Body of pancreas (tissue), 4 donors: ENCODE measurements around the gene RCOR2. TPM values are rescaled to one million over a fixed set of nuclear protein-coding genes. Genes with fewer than 3 reads are reported as not detected.
"Not testable (repeated sequence)": the region's sequence is repeated elsewhere in the genome, so short reads cannot be mapped to it uniquely, and the experiment has no call there.

Experiments used
- ATAC-seq: fragments of 150-250 bp; one replicate; pipeline ENCODE4 v1.9.1; 2016
- DNase-seq, 4 donors: peaks; one replicate each; pipeline ENCODE4 v3.0.0-alpha.2; 2019
- H3K27ac ChIP-seq, 4 donors: fragments of 200-600 bp; sonication (generic); 1 replicate in 3 of 4; 2 replicates in 1 of 4; pipeline versions ENCODE4 v1.5.1 to v1.6.1; 2016 to 2019; ENCODE audit warnings: mild to moderate bottlenecking in 1 of 4, mixed read lengths in 1 of 4, moderate library complexity in 1 of 4
- H3K27me3 ChIP-seq, 2 donors: fragments of 200-600 bp; sonication (generic); one replicate each; pipeline ENCODE4 v1.6.0; 2016; ENCODE audit warnings: mild to moderate bottlenecking in 1 of 2
- H3K36me3 ChIP-seq, 2 donors: fragments of 200-600 bp; sonication (generic); replicated peaks in 1 of 2; 2 replicates each; pipeline ENCODE4 v1.5.1; 2016; ENCODE audit warnings: low read depth in 2 of 2; ENCODE audit not compliant: insufficient read depth in 1 of 2
- H3K4me1 ChIP-seq: fragments of 200-600 bp; sonication (generic); one replicate; pipeline ENCODE4 v1.6.0; 2016
- H3K4me3 ChIP-seq, 2 donors: fragments of 200-600 bp; sonication (generic); 1 replicate in 1 of 2; 2 replicates in 1 of 2; pipeline ENCODE4 v1.5.1; 2016 to 2019
- H3K9me3 ChIP-seq, 3 donors: fragments of 200-600 bp; sonication (generic); 1 replicate in 2 of 3; 2 replicates in 1 of 3; pipeline ENCODE4 v1.5.1; 2016
- POLR2A ChIP-seq, 3 donors: fragments of 450-650 bp; IDR thresholded peaks; one replicate each; pipeline ENCODE4 v1.6.1; 2016; ENCODE audit warnings: antibody characterized with exemption in 3 of 3, mild to moderate bottlenecking in 2 of 3
- WGBS, 2 donors: methylation state at CpG; one replicate each; pipeline ENCODE4 v1.1.5; 2017; 5-methylcytosine and 5-hydroxymethylcytosine counted together
- intact Hi-C: fragments of 100-400 bp; cut with DNase I; formaldehyde crosslinking; loops from one replicate; pipeline ENCODE4 v1.15.1; 2023
- small RNA-seq: library from RNA; depleted of rRNA; stranded (forward); fragments of <200 nt; gene quantifications from one replicate; pipeline ENCODE3, GENCODE V24; 2016
- total RNA-seq, 2 donors: library from RNA; depleted of rRNA; stranded (reverse); fragments of >200 nt; gene quantifications; one replicate each; pipeline ENCODE4 v1.1.0, GENCODE V29; 2016
- TF ChIP-seq, protein P1 (sequence below), 7 experiments: fragments of 450-650 bp in 4 of 7; fragments of 200-600 bp in 3 of 7; sonication (generic) in 3 of 7; IDR thresholded peaks; one replicate each; pipeline ENCODE4 v1.5.1; 2016 to 2019; ENCODE audit warnings: antibody characterized with exemption in 7 of 7

RCOR2 gene
- total RNA-seq, 2 donors from 2014 or later = 0.26 to 0.33 TPM

DNA sequence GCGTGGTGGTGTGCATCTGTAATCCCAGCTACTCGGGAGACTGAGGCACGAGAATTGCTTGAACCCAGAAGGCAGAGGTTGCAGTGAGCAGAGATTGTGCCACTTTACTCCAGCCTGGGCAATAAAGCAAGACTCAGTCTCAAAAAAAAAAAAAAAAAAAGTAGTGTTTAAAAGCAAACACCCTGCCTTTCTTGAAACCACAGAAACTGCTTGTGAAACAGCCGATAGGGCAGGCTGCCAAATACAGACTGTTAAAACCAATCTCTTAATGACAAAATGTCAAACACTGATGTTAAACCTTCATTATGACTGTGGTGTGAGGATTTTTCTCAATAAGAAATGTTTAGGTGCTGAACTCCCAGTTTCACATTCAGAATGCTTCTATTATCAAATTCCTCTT lies 50.8 kb downstream of the RCOR2 start:
- no peaks in the 10 kb centered on the region for H3K9me3 ChIP-seq
- no peaks in the 10 kb centered on the region for H3K27me3 ChIP-seq
- H3K4me3 ChIP-seq = no peak overlapping the region
- no peaks in the 10 kb centered on the region for H3K36me3 ChIP-seq
- H3K4me1 ChIP-seq = peaks cover 71% of the 10 kb centered on the region
- H3K27ac ChIP-seq = peak overlapping the region in 3 of 4 donors; percentile 3 to 34 (median 19)
- ATAC-seq = peak; percentile 45
- TF ChIP-seq POLR2A (IDR thresholded peaks at IDR 0.05) = no peak
- TF ChIP-seq, protein P1, sequence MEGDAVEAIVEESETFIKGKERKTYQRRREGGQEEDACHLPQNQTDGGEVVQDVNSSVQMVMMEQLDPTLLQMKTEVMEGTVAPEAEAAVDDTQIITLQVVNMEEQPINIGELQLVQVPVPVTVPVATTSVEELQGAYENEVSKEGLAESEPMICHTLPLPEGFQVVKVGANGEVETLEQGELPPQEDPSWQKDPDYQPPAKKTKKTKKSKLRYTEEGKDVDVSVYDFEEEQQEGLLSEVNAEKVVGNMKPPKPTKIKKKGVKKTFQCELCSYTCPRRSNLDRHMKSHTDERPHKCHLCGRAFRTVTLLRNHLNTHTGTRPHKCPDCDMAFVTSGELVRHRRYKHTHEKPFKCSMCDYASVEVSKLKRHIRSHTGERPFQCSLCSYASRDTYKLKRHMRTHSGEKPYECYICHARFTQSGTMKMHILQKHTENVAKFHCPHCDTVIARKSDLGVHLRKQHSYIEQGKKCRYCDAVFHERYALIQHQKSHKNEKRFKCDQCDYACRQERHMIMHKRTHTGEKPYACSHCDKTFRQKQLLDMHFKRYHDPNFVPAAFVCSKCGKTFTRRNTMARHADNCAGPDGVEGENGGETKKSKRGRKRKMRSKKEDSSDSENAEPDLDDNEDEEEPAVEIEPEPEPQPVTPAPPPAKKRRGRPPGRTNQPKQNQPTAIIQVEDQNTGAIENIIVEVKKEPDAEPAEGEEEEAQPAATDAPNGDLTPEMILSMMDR (IDR thresholded peaks at IDR 0.05) = no peak
- 15 to 17% methylated on average over 4 of the region's 4 CpGs for WGBS, 2 donors
- peak; percentile 76 to 88 (median 85) for DNase-seq
- intact Hi-C loops = no loop called here

DNA sequence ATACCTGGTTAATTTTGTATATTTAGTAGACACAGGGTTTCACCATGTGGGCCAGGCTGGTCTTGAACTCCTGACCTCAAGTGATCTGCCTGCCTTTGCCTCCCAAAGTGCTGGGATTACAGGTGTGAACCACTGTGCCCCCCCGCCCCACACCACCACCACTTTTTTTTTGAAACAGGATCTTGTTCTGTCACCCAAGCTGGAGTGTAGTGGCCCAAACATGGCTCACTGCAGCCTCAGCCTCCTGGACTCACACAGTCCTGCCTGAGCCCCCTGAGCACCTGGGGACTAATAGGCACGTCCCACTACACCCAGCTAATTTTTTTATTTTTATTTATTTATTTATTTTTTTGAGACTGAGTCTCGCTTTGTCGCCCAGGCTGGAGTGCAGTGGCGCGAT lies 53.3 kb downstream of the RCOR2 start:
- not testable (repeated sequence) for DNase-seq

GRCh38 chr11:63862923-63863322 lies 54.0 kb downstream of the RCOR2 start:
- DNase-seq (peak; percentile 55 to 78 (median 78)), ATAC-seq (peak; percentile 79)
- H3K4me3 ChIP-seq = no peak overlapping the region
- intact Hi-C loops = no loop called here
- TF ChIP-seq, protein P1 (IDR thresholded peaks at IDR 0.05) = no peak
- no peak for TF ChIP-seq POLR2A (IDR thresholded peaks at IDR 0.05)
- H3K36me3 ChIP-seq = no peaks in the 10 kb centered on the region
- 6 to 7% methylated on average over 4 of the region's 4 CpGs for WGBS, 2 donors
- H3K27me3 ChIP-seq = no peaks in the 10 kb centered on the region
- H3K9me3 ChIP-seq = no peaks in the 10 kb centered on the region
- peak overlapping the region in 3 of 4 donors; percentile 22 to 59 (median 47) for H3K27ac ChIP-seq
- peaks cover 56% of the 10 kb centered on the region for H3K4me1 ChIP-seq

More for the DNA sequence above, 53.3 kb downstream of the RCOR2 start:
- Histone ChIP-seq H3K27ac (peak overlapping the region in 2 of 4 donors; percentile 22 to 33), H3K4me1 (peaks cover 54% of the 10 kb centered on the region)
- H3K36me3 ChIP-seq, H3K9me3 ChIP-seq, intact Hi-C loops, ATAC-seq, H3K4me3 ChIP-seq, H3K27me3 ChIP-seq: not testable (repeated sequence)
- 90 to 94% methylated on average over 6 of the region's 6 CpGs for WGBS, 2 donors

Small RNA genes lying within 50 kb of the gene (small RNA-seq; reads per million reads assigned to genes)
- gene RNU6-1306P = not detected

Other genes with a start within 250 kb of the RCOR2 start
- 10 to 100 TPM; 17.8 to 32.7 TPM for gene ATL3, start 245.8 kb downstream of the RCOR2 start, total RNA-seq
- gene RTN3, start 235.7 kb downstream of the RCOR2 start, total RNA-seq = 10 to 100 TPM; 62.8 to 63.6 TPM
- gene ZFTA, start 148.4 kb downstream of the RCOR2 start, total RNA-seq = 10 to 100 TPM; 13.2 to 23.1 TPM
- 10 to 100 TPM in 1 of 2 donors, 1 to 10 TPM in 1; 3.6 to 16.2 TPM for gene SPINDOC, start 103.7 kb downstream of the RCOR2 start, total RNA-seq
- 10 to 100 TPM; 32.2 to 33.9 TPM for gene MARK2, start 78.1 kb downstream of the RCOR2 start, total RNA-seq
- 10 to 100 TPM; 14.3 to 21.8 TPM for gene NAA40, start 21.8 kb upstream of the RCOR2 start, total RNA-seq
- gene COX8A, start 57.5 kb upstream of the RCOR2 start, total RNA-seq = 100 to 1,000 TPM in 1 of 2 donors, 10 to 100 TPM in 1; 51.9 to 184 TPM
- gene OTUB1, start 69.3 kb upstream of the RCOR2 start, total RNA-seq = 10 to 100 TPM; 20.8 to 36.3 TPM
- gene FLRT1, start 118.8 kb upstream of the RCOR2 start, total RNA-seq = under 1 TPM in 1 of 2 donors, not detected in 1; 0.26 TPM
- gene MACROD1, start 248.9 kb upstream of the RCOR2 start, total RNA-seq = 10 to 100 TPM; 24.7 to 65.4 TPM